Measurements from ENCODE around the gene TAF11L9.
"Not testable (repeated sequence)": the region's sequence is repeated elsewhere in the genome, so short reads cannot be mapped to it uniquely, and the experiment has no call there.

The TAF11L9 gene

GRCh38 chr5:17597728-17598127 lies 3.5 kb upstream of the TAF11L9 start, which contains the start of gene TAF11L10:
TAF11L10 (minus strand) TSS chr5:17597828.
- not testable (repeated sequence) for H2AFZ ChIP-seq (ENCODE audit: low read length, unreplicated experiment); H3K4me1 ChIP-seq (ENCODE audit: control insufficient read depth, insufficient read depth, low read length, unreplicated experiment); H3K27ac ChIP-seq (ENCODE audit: low read depth, low read length); H3K4me3 ChIP-seq (ENCODE audit: low read depth, low read length); H3K27me3 ChIP-seq (ENCODE audit: insufficient read depth, low read length); H3K36me3 ChIP-seq (ENCODE audit: insufficient read depth, low read length); H3K79me2 ChIP-seq (ENCODE audit: control insufficient read depth, insufficient read depth, low read length, unreplicated experiment)

DNA sequence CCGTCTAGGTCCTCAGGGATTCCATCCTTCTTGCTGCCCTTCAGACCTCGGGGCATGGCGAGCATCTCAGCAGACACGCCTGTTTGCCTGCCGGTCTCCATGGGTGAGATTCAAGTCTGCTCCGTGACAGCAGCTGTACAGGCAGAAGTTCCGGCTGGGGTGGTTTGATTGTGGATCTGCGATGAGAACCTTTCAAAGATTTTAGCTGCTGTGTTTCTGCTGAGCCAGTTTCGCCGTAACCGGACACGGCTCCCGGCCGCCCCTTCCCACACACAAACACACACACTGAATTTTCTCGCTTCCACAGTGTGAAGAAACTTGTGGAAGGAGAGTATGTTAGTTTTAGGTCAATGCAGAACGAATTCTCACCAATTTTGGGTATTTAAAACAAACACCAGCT lies 3.3 kb downstream of the TAF11L9 start, which contains the start of gene TAF11L8:
Gene TAF11L8, minus strand, starts transcription at position 101 of the 400 bp plus-strand sequence.
- not testable (repeated sequence) for H3K4me3 ChIP-seq (ENCODE audit: low read depth, low read length); H3K79me2 ChIP-seq (ENCODE audit: control insufficient read depth, insufficient read depth, low read length, unreplicated experiment); H3K27me3 ChIP-seq (ENCODE audit: insufficient read depth, low read length); H3K4me1 ChIP-seq (ENCODE audit: control insufficient read depth, insufficient read depth, low read length, unreplicated experiment); H3K36me3 ChIP-seq (ENCODE audit: insufficient read depth, low read length); H2AFZ ChIP-seq (ENCODE audit: low read length, unreplicated experiment); H3K27ac ChIP-seq (ENCODE audit: low read depth, low read length)

GRCh38 chr5:17585658-17586057 lies 8.5 kb downstream of the TAF11L9 start, which contains the start of gene TAF11L7:
TAF11L7 (minus strand) TSS chr5:17585758.
- H3K4me1 ChIP-seq (ENCODE audit: control insufficient read depth, insufficient read depth, low read length, unreplicated experiment); H2AFZ ChIP-seq (ENCODE audit: low read length, unreplicated experiment); H3K27me3 ChIP-seq (ENCODE audit: insufficient read depth, low read length); H3K36me3 ChIP-seq (ENCODE audit: insufficient read depth, low read length); H3K79me2 ChIP-seq (ENCODE audit: control insufficient read depth, insufficient read depth, low read length, unreplicated experiment); H3K4me3 ChIP-seq (ENCODE audit: low read depth, low read length); H3K27ac ChIP-seq (ENCODE audit: low read depth, low read length): not testable (repeated sequence)
